ENCODE results near the gene LARGE1.

Gene LARGE1

GRCh38 chr22:33656808-33657628 is 263.3 kb downstream of the LARGE1 start:
- Histone ChIP-seq H3K36me3 (replicated peaks) (no peaks in the 10 kb centered on the region), H3K4me3 (ENCODE audit: low read depth, low read length) (no peak overlapping the region), H3K27me3 (replicated peaks) (no peaks in the 10 kb centered on the region), H3K27ac (no peak overlapping the region)
- DNase-seq = no peak
- in situ Hi-C loops (cut with HindIII; ENCODE audit: low pct_ligation_motif_present, low sequenced_read_pairs) = no loop called here
- no peak for TF ChIP-seq CTCF (IDR thresholded peaks at IDR 0.05; ENCODE audit: low read depth, low read length, missing control alignments)

GRCh38 chr22:33654173-33654895 is 265.9 kb downstream of the LARGE1 start:
- no peaks in the 10 kb centered on the region for H3K36me3 ChIP-seq (replicated peaks)

GRCh38 chr22:33653532-33654063 is 266.7 kb downstream of the LARGE1 start:
- in situ Hi-C loops (cut with HindIII; ENCODE audit: low pct_ligation_motif_present, low sequenced_read_pairs) = no loop called here
- H3K27ac ChIP-seq = no peak overlapping the region
- no peaks in the 10 kb centered on the region for H3K36me3 ChIP-seq (replicated peaks)
- no peaks in the 10 kb centered on the region for H3K27me3 ChIP-seq (replicated peaks)
- no peak overlapping the region for H3K4me3 ChIP-seq (ENCODE audit: low read depth, low read length)
- no peak for DNase-seq
- TF ChIP-seq CTCF (IDR thresholded peaks at IDR 0.05; ENCODE audit: low read depth, low read length, missing control alignments) = no peak

More at GRCh38 chr22:33654173-33654895, 265.9 kb downstream of the LARGE1 start:
- no peak overlapping the region for H3K4me3 ChIP-seq (ENCODE audit: low read depth, low read length)
- H3K27ac ChIP-seq = no peak overlapping the region
- in situ Hi-C loops (cut with HindIII; ENCODE audit: low pct_ligation_motif_present, low sequenced_read_pairs) = no loop called here
- no peak for DNase-seq
- no peak for TF ChIP-seq CTCF (IDR thresholded peaks at IDR 0.05; ENCODE audit: low read depth, low read length, missing control alignments)
- no peaks in the 10 kb centered on the region for H3K27me3 ChIP-seq (replicated peaks)

- in situ Hi-C loops (cut with HindIII; ENCODE audit: low pct_ligation_motif_present, low sequenced_read_pairs) = no loop called here
These were observed 267.7 kb downstream of the LARGE1 start for GRCh38 chr22:33652615-33653014.

GRCh38 chr22:33650244-33650643 is 270.0 kb downstream of the LARGE1 start:
- H3K27ac ChIP-seq = no peak overlapping the region
- H3K36me3 ChIP-seq (replicated peaks) = no peaks in the 10 kb centered on the region
- no peak overlapping the region for H3K4me3 ChIP-seq (ENCODE audit: low read depth, low read length)
- no peak for TF ChIP-seq CTCF (IDR thresholded peaks at IDR 0.05; ENCODE audit: low read depth, low read length, missing control alignments)
- DNase-seq = no peak
- H3K27me3 ChIP-seq (replicated peaks) = no peaks in the 10 kb centered on the region
- in situ Hi-C loops (cut with HindIII; ENCODE audit: low pct_ligation_motif_present, low sequenced_read_pairs) = no loop called here

More at GRCh38 chr22:33652615-33653014, 267.7 kb downstream of the LARGE1 start:
- DNase-seq = peak; percentile 1
- no peak overlapping the region for H3K4me3 ChIP-seq (ENCODE audit: low read depth, low read length)
- TF ChIP-seq CTCF (IDR thresholded peaks at IDR 0.05; ENCODE audit: low read depth, low read length, missing control alignments) = no peak
- H3K27me3 ChIP-seq (replicated peaks) = no peaks in the 10 kb centered on the region
- H3K36me3 ChIP-seq (replicated peaks) = no peaks in the 10 kb centered on the region
- no peak overlapping the region for H3K27ac ChIP-seq

All from brain microvascular endothelial cell (primary cell).